Thymus (tissue), 11 donors: ENCODE results near the gene SP1. TPM values are rescaled to one million over a fixed set of nuclear protein-coding genes. Genes with fewer than 3 reads are reported as not detected.
"Not testable (repeated sequence)": the region's sequence is repeated elsewhere in the genome, so short reads cannot be mapped to it uniquely, and the experiment has no call there.

Source experiments
- DNase-seq, 9 donors: peaks; one replicate each; pipeline ENCODE4 v3.0.0-alpha.2; 2013; ENCODE audit warnings: low spot score in 9 of 9, low read depth in 6 of 9, missing footprints in 1 of 9
- H3K27ac ChIP-seq, 2 donors: one replicate each; pipeline ENCODE4 v1.5.1; 2013; ENCODE audit warnings: control low read depth in 1 of 2, low read depth in 1 of 2, low read length in 1 of 2, mild to moderate bottlenecking in 1 of 2, moderate library complexity in 1 of 2
- H3K27me3 ChIP-seq, 2 donors: one replicate each; pipeline ENCODE4 v1.5.1; 2013; ENCODE audit warnings: low read length in 1 of 2; ENCODE audit not compliant: control insufficient read depth in 2 of 2, insufficient read depth in 1 of 2
- H3K36me3 ChIP-seq, 2 donors: one replicate each; pipeline ENCODE4 v1.5.1; 2013; ENCODE audit warnings: low read length in 1 of 2, mild to moderate bottlenecking in 1 of 2, moderate library complexity in 1 of 2; ENCODE audit not compliant: control insufficient read depth in 2 of 2, insufficient read depth in 2 of 2
- H3K4me1 ChIP-seq, 2 donors: one replicate each; pipeline ENCODE4 v1.5.1; 2013; ENCODE audit warnings: low read length in 2 of 2; ENCODE audit not compliant: control insufficient read depth in 2 of 2, insufficient read depth in 2 of 2
- H3K4me3 ChIP-seq, 2 donors: one replicate each; pipeline ENCODE4 v1.5.1; 2013; ENCODE audit warnings: low read length in 2 of 2, control low read depth in 1 of 2, mild to moderate bottlenecking in 1 of 2
- H3K9me3 ChIP-seq, 2 donors: one replicate each; pipeline ENCODE4 v1.5.1; 2013; ENCODE audit warnings: low read length in 1 of 2, mild to moderate bottlenecking in 1 of 2; ENCODE audit not compliant: control insufficient read depth in 2 of 2, insufficient read depth in 1 of 2
- WGBS: extraction: QIAGEN DNeasy Blood & Tissue Kit; methylation state at CpG from one replicate; pipeline ENCODE4 v1.1.7; 2013; 5-methylcytosine and 5-hydroxymethylcytosine counted together
- polyA plus RNA-seq: library from polyadenylated mRNA; stranded (reverse); fragments of 200-250 nt; gene quantifications from one replicate; pipeline ENCODE4 v1.2.3, GENCODE V29; 2013
- total RNA-seq: library from RNA; stranded (reverse); fragments of 120-200 nt; gene quantifications from one replicate; pipeline ENCODE4 v1.2.4, GENCODE V29; 2013
- donor health status: healthy.

Gene SP1
- total and polyA plus RNA-seq, 2 donors, result 17.6 to 37.4 TPM

- H3K36me3 ChIP-seq, result peaks cover 17 to 28% of the 10 kb centered on the region in 2 donors
- peaks cover 0 to 13% of the 10 kb centered on the region in 2 donors for H3K4me1 ChIP-seq
- WGBS, result 94% methylated on average over 2 of the region's 2 CpGs
- DNase-seq, H3K4me3 ChIP-seq, H3K27ac ChIP-seq, H3K27me3 ChIP-seq, H3K9me3 ChIP-seq: not testable (repeated sequence)
These were observed 35.9 kb downstream of the SP1 start for GRCh38 chr12:53415752-53416389.

- not testable (repeated sequence) for H3K9me3 ChIP-seq, H3K27ac ChIP-seq, H3K27me3 ChIP-seq, H3K4me3 ChIP-seq
- H3K4me1 ChIP-seq, result peaks cover 3 to 18% of the 10 kb centered on the region in 2 donors
- 53% methylated on average over 9 of the region's 9 CpGs for WGBS
- peak in 2 of 9 donors; percentile 11 to 44 for DNase-seq
- H3K36me3 ChIP-seq, result peaks cover 3 to 14% of the 10 kb centered on the region in 2 donors
These were observed 37.4 kb downstream of the SP1 start for GRCh38 chr12:53417291-53417816.

GRCh38 chr12:53418221-53418620 is 38.2 kb downstream of the SP1 start:
- Histone ChIP-seq H3K36me3 (peaks cover 0 to 6% of the 10 kb centered on the region in 2 donors), H3K4me1 (peaks cover 3 to 18% of the 10 kb centered on the region in 2 donors), H3K27me3 (no peaks in the 10 kb centered on the region), H3K27ac (no peak overlapping the region), H3K9me3 (no peaks in the 10 kb centered on the region), H3K4me3 (no peak overlapping the region)
- 99% methylated on average over 3 of the region's 3 CpGs for WGBS
- DNase-seq, result no peak

GRCh38 chr12:53419756-53420155 is 39.8 kb downstream of the SP1 start:
- DNase-seq, result no peak
- Histone ChIP-seq H3K27me3 (no peaks in the 10 kb centered on the region), H3K4me3 (no peak overlapping the region), H3K9me3 (no peaks in the 10 kb centered on the region), H3K36me3 (no peaks in the 10 kb centered on the region), H3K27ac (no peak overlapping the region), H3K4me1 (peaks cover 3 to 18% of the 10 kb centered on the region in 2 donors)
- 97% methylated on average over 2 of the region's 2 CpGs for WGBS

GRCh38 chr12:53422247-53422646 is 42.3 kb downstream of the SP1 start:
- not testable (repeated sequence) for H3K4me3 ChIP-seq, H3K27ac ChIP-seq, H3K9me3 ChIP-seq, H3K27me3 ChIP-seq, H3K4me1 ChIP-seq, H3K36me3 ChIP-seq, DNase-seq
- WGBS, result 98% methylated on average over 12 of the region's 12 CpGs

GRCh38 chr12:53423597-53423996 is 43.6 kb downstream of the SP1 start, which contains the start of gene AMHR2:
TSS of gene AMHR2 (plus strand) at chr12:53423855. CDS start at chr12:53423935, 80 bp downstream.
- Histone ChIP-seq H3K4me3 (no peak within 1 kb of the TSS), H3K27me3 (no peaks in the 10 kb centered on the region), H3K36me3 (no peaks in the 10 kb centered on the region), H3K27ac (no peak within 1 kb of the TSS), H3K9me3 (no peaks in the 10 kb centered on the region), H3K4me1 (peaks cover 3 to 4% of the 10 kb centered on the region in 2 donors)
- no peak for DNase-seq
- WGBS, result 100% methylated on average over 1 of the region's 1 CpG

- Histone ChIP-seq H3K27ac (no peak overlapping the region), H3K27me3 (no peaks in the 10 kb centered on the region), H3K9me3 (no peaks in the 10 kb centered on the region), H3K4me3 (no peak overlapping the region), H3K36me3 (no peaks in the 10 kb centered on the region), H3K4me1 (peaks cover 3 to 4% of the 10 kb centered on the region in 2 donors)
- 95% methylated on average over 9 of the region's 9 CpGs for WGBS
- no peak for DNase-seq
These were observed 44.9 kb downstream of the SP1 start for GRCh38 chr12:53424626-53425514.

GRCh38 chr12:53425515-53426150 is 45.7 kb downstream of the SP1 start:
- H3K36me3 ChIP-seq, result no peaks in the 10 kb centered on the region
- H3K27me3 ChIP-seq, result no peaks in the 10 kb centered on the region
- WGBS, result 94% methylated on average over 11 of the region's 11 CpGs
- H3K4me1 ChIP-seq, result peaks cover 3 to 4% of the 10 kb centered on the region in 2 donors
- no peak overlapping the region for H3K27ac ChIP-seq
- DNase-seq, result no peak
- H3K9me3 ChIP-seq, result no peaks in the 10 kb centered on the region
- no peak overlapping the region for H3K4me3 ChIP-seq
